ENCODE data around the gene ACOT12.

DNA sequence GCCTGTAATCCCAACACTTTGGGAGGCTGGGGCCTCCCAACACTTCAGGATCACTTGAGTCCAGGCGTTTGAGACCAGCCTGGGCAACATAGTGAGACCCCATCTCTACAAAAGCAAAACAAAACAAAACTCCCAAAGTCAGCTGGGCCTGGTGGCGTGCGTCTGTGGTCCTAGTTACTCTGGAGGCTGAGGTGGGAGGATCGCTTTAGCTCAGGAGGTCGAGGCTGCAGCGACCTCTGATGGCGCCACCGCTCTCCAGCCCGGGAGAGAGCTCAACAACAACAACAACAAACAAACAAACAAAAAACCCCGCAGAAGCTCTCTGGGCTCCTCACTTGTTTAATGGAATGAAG, 528 bp downstream of the ACOT12 start:
- TF ChIP-seq, protein P1, sequence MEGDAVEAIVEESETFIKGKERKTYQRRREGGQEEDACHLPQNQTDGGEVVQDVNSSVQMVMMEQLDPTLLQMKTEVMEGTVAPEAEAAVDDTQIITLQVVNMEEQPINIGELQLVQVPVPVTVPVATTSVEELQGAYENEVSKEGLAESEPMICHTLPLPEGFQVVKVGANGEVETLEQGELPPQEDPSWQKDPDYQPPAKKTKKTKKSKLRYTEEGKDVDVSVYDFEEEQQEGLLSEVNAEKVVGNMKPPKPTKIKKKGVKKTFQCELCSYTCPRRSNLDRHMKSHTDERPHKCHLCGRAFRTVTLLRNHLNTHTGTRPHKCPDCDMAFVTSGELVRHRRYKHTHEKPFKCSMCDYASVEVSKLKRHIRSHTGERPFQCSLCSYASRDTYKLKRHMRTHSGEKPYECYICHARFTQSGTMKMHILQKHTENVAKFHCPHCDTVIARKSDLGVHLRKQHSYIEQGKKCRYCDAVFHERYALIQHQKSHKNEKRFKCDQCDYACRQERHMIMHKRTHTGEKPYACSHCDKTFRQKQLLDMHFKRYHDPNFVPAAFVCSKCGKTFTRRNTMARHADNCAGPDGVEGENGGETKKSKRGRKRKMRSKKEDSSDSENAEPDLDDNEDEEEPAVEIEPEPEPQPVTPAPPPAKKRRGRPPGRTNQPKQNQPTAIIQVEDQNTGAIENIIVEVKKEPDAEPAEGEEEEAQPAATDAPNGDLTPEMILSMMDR (IDR thresholded peaks at IDR 0.05), result no peak
- no peak for TF ChIP-seq EP300 (IDR thresholded peaks at IDR 0.05)
